ENCODE measurements around the gene RBM3. TPM values are rescaled to one million over a fixed set of nuclear protein-coding genes. Genes with fewer than 3 reads are reported as not detected.

Gene RBM3
- total and polyA plus RNA-seq, 2 of the 8 experiments (the other 6 are each of a cell fraction or from before 2014, with no cell fraction given), result 99.6 to 164 TPM

GRCh38 chrX:48540028-48540375, 34.3 kb upstream of the RBM3 start (continued):
- TF ChIP-seq SAP30 (IDR thresholded peaks at IDR 0.05; ENCODE audit: insufficient read depth, insufficient replicate concordance, low read length) (no peak), SP4 (IDR thresholded peaks at IDR 0.05; ENCODE audit: low read length) (no peak), EGR1 (IDR thresholded peaks at IDR 0.05; ENCODE audit: borderline replicate concordance, low read depth, low read length) (no peak), PHF8 (conservative IDR thresholded peaks at IDR 0.05; ENCODE audit: low read depth, low read length) (no peak), POLR2A (IDR thresholded peaks at IDR 0.05; ENCODE audit: control extremely low read depth in 1 of 2, low read depth in 2 of 2, low read length in 2 of 2) (no peak), MAX (IDR thresholded peaks at IDR 0.05) (no peak), TEAD4 (IDR thresholded peaks at IDR 0.05; ENCODE audit: low read depth, low read length) (no peak), JUND (IDR thresholded peaks at IDR 0.05; ENCODE audit: low read length) (no peak), RAD21 (IDR thresholded peaks at IDR 0.05 in 1 of 2, conservative IDR thresholded peaks at IDR 0.05 in 1 of 2; ENCODE audit: low read depth in 2 of 2, low read length in 2 of 2) (no peak)
